PFSK-1 (cell line): ENCODE results near the gene PARN.

Experiments
- POLR2AphosphoS5 ChIP-seq: IDR thresholded peaks from 2 replicates; pipeline ENCODE4 v1.6.1; 2012; ENCODE audit warnings: low read depth, mild to moderate bottlenecking, control low read depth, low read length, moderate library complexity
- REST ChIP-seq, 2 experiments: IDR thresholded peaks; 2 replicates each; pipeline versions ENCODE4 v1.6.1 to v1.8.0; 2011 to 2012; ENCODE audit warnings: low read depth in 2 of 2, low read length in 2 of 2, control low read depth in 1 of 2, inconsistent platforms in 1 of 2, mild to moderate bottlenecking in 1 of 2, moderate library complexity in 1 of 2; ENCODE audit not compliant: insufficient read depth in 1 of 2
- SIN3A ChIP-seq: IDR thresholded peaks from 2 replicates; pipeline ENCODE4 v1.6.1; 2012; ENCODE audit warnings: mild to moderate bottlenecking, low read length, moderate library complexity, borderline replicate concordance; ENCODE audit not compliant: insufficient read depth
- TAF1 ChIP-seq: IDR thresholded peaks from 2 replicates; pipeline ENCODE4 v1.6.1; 2012; ENCODE audit warnings: low read length, control low read depth, borderline replicate concordance; ENCODE audit not compliant: insufficient read depth

- TF ChIP-seq POLR2AphosphoS5 (no peak), TAF1 (no peak), REST (IDR thresholded peaks at IDR 0.05; ENCODE audit: insufficient read depth in 1 of 2, low read depth in 2 of 2, low read length in 2 of 2) (no peak), SIN3A (no peak)
Measured at GRCh38 chr16:14562691-14563491, 67.2 kb downstream of the PARN start.
